ENCODE measurements around the gene AKAP6.

Gene AKAP6

GRCh38 chr14:32633930-32634329 lies 304.8 kb downstream of the AKAP6 start:
- H3K9ac ChIP-seq (ENCODE audit: low read length) = no peak overlapping the region
- no peaks in the 10 kb centered on the region for H3K9me3 ChIP-seq (ENCODE audit: low read length)
- no peak overlapping the region for H3K4me2 ChIP-seq (ENCODE audit: low read length)
- H3K9me2 ChIP-seq (ENCODE audit: low read depth, low read length) = no peaks in the 10 kb centered on the region
- no peaks in the 10 kb centered on the region for H4K20me1 ChIP-seq (ENCODE audit: insufficient read depth, low read length)
- H3K27ac ChIP-seq (ENCODE audit: low read depth, low read length, poor library complexity, severe bottlenecking) = no peak overlapping the region
- no peaks in the 10 kb centered on the region for H3K4me1 ChIP-seq (ENCODE audit: insufficient read depth, low read length, severe bottlenecking)
- no peak for TF ChIP-seq CTCF (IDR thresholded peaks at IDR 0.05; ENCODE audit: low read length)
- no peak for TF ChIP-seq EZH2 (IDR thresholded peaks at IDR 0.05; ENCODE audit: borderline replicate concordance, low read length)
- no peak overlapping the region for H2AFZ ChIP-seq (ENCODE audit: low read length)
- no peaks in the 10 kb centered on the region for H3F3A ChIP-seq (ENCODE audit: insufficient read depth, low read length)
- no peaks in the 10 kb centered on the region for H3K79me2 ChIP-seq (ENCODE audit: insufficient read depth, low read length)
- no peaks in the 10 kb centered on the region for H3K36me3 ChIP-seq (ENCODE audit: insufficient read depth, low read length)
- H3K4me3 ChIP-seq (ENCODE audit: low read depth, low read length, poor library complexity, severe bottlenecking) = no peak overlapping the region
- no peaks in the 10 kb centered on the region for H3K27me3 ChIP-seq (ENCODE audit: insufficient read depth, low read length)

- Histone ChIP-seq H3K9ac (ENCODE audit: low read length) (no peak overlapping the region), H3K4me1 (ENCODE audit: insufficient read depth, low read length, severe bottlenecking) (no peaks in the 10 kb centered on the region), H3K9me3 (ENCODE audit: low read length) (no peaks in the 10 kb centered on the region), H3K4me3 (ENCODE audit: low read depth, low read length, poor library complexity, severe bottlenecking) (no peak overlapping the region), H3K27ac (ENCODE audit: low read depth, low read length, poor library complexity, severe bottlenecking) (no peak overlapping the region), H2AFZ (ENCODE audit: low read length) (no peak overlapping the region), H4K20me1 (ENCODE audit: insufficient read depth, low read length) (no peaks in the 10 kb centered on the region), H3K36me3 (ENCODE audit: insufficient read depth, low read length) (no peaks in the 10 kb centered on the region), H3K27me3 (ENCODE audit: insufficient read depth, low read length) (no peaks in the 10 kb centered on the region), H3F3A (ENCODE audit: insufficient read depth, low read length) (no peaks in the 10 kb centered on the region), H3K9me2 (ENCODE audit: low read depth, low read length) (no peaks in the 10 kb centered on the region), H3K79me2 (ENCODE audit: insufficient read depth, low read length) (no peaks in the 10 kb centered on the region), H3K4me2 (ENCODE audit: low read length) (no peak overlapping the region)
- TF ChIP-seq CTCF (IDR thresholded peaks at IDR 0.05; ENCODE audit: low read length) = no peak
- TF ChIP-seq EZH2 (IDR thresholded peaks at IDR 0.05; ENCODE audit: borderline replicate concordance, low read length) = no peak
These were observed 306.1 kb downstream of the AKAP6 start for GRCh38 chr14:32635061-32635719.

GRCh38 chr14:32637582-32637981 lies 308.5 kb downstream of the AKAP6 start:
- no peak overlapping the region for H3K27ac ChIP-seq (ENCODE audit: low read depth, low read length, poor library complexity, severe bottlenecking)
- no peak overlapping the region for H3K4me3 ChIP-seq (ENCODE audit: low read depth, low read length, poor library complexity, severe bottlenecking)
- H3K9me3 ChIP-seq (ENCODE audit: low read length) = no peaks in the 10 kb centered on the region
- H3K79me2 ChIP-seq (ENCODE audit: insufficient read depth, low read length) = no peaks in the 10 kb centered on the region
- no peak overlapping the region for H3K9ac ChIP-seq (ENCODE audit: low read length)
- no peaks in the 10 kb centered on the region for H4K20me1 ChIP-seq (ENCODE audit: insufficient read depth, low read length)
- no peaks in the 10 kb centered on the region for H3F3A ChIP-seq (ENCODE audit: insufficient read depth, low read length)
- H3K9me2 ChIP-seq (ENCODE audit: low read depth, low read length) = no peaks in the 10 kb centered on the region
- H3K36me3 ChIP-seq (ENCODE audit: insufficient read depth, low read length) = no peaks in the 10 kb centered on the region
- no peaks in the 10 kb centered on the region for H3K4me1 ChIP-seq (ENCODE audit: insufficient read depth, low read length, severe bottlenecking)
- no peak for TF ChIP-seq EZH2 (IDR thresholded peaks at IDR 0.05; ENCODE audit: borderline replicate concordance, low read length)
- TF ChIP-seq CTCF (IDR thresholded peaks at IDR 0.05; ENCODE audit: low read length) = no peak
- no peaks in the 10 kb centered on the region for H3K27me3 ChIP-seq (ENCODE audit: insufficient read depth, low read length)
- H3K4me2 ChIP-seq (ENCODE audit: low read length) = no peak overlapping the region
- no peak overlapping the region for H2AFZ ChIP-seq (ENCODE audit: low read length)
